Activated naive CD4-positive, alpha-beta T cell treated with anti-CD3 and anti-CD28 coated beads, Interleukin-2, amount 50 U/mL, for 24 hours (primary cell): Measurements from ENCODE around the gene PDGFRB.

Experiments
- H3K27ac Mint-ChIP-seq: one replicate; pipeline ENCODE4 v1.8.0; 2021; ENCODE audit warnings: mild to moderate bottlenecking, mixed read lengths
- H3K27me3 Mint-ChIP-seq: one replicate; pipeline ENCODE4 v1.8.0; 2021; ENCODE audit warnings: mixed read lengths
- H3K36me3 Mint-ChIP-seq: one replicate; pipeline ENCODE4 v1.8.0; 2021; ENCODE audit warnings: mixed read lengths
- H3K4me1 Mint-ChIP-seq: one replicate; pipeline ENCODE4 v1.8.0; 2021; ENCODE audit warnings: mixed read lengths
- H3K4me3 Mint-ChIP-seq: one replicate; pipeline ENCODE4 v1.8.0; 2021; ENCODE audit warnings: mild to moderate bottlenecking, mixed read lengths
- H3K9me3 Mint-ChIP-seq: one replicate; pipeline ENCODE4 v1.8.0; 2021; ENCODE audit warnings: mixed read lengths

PDGFRB gene

GRCh38 chr5:150124111-150124557 is 31.5 kb downstream of the PDGFRB start:
- Mint-ChIP-seq H3K36me3 (no peaks in the 10 kb centered on the region), H3K27ac (no peak overlapping the region), H3K27me3 (no peaks in the 10 kb centered on the region), H3K4me3 (no peak overlapping the region), H3K9me3 (no peaks in the 10 kb centered on the region), H3K4me1 (no peaks in the 10 kb centered on the region)

DNA sequence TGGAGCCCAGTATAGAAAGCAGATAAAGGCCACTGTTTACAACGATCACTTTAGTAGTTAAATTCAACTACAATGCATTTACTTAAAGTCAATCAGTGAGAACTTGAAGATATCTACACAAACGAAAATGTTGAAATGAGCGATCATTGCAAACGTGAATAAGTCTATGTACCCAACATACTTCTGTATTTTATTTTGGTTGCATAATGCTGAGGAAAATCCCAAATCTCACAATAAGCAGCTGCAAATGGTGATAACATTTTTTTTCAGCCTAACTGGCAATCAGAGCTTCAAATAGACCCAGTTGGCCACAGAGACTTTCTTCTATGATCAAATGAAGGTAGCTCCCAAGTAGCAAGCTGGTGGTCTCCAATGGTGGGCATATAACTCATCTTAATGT is 32.1 kb downstream of the PDGFRB start:
- no peaks in the 10 kb centered on the region for H3K9me3 Mint-ChIP-seq
- no peak overlapping the region for H3K27ac Mint-ChIP-seq
- no peaks in the 10 kb centered on the region for H3K27me3 Mint-ChIP-seq
- H3K4me1 Mint-ChIP-seq: no peaks in the 10 kb centered on the region
- no peak overlapping the region for H3K4me3 Mint-ChIP-seq
- no peaks in the 10 kb centered on the region for H3K36me3 Mint-ChIP-seq

DNA sequence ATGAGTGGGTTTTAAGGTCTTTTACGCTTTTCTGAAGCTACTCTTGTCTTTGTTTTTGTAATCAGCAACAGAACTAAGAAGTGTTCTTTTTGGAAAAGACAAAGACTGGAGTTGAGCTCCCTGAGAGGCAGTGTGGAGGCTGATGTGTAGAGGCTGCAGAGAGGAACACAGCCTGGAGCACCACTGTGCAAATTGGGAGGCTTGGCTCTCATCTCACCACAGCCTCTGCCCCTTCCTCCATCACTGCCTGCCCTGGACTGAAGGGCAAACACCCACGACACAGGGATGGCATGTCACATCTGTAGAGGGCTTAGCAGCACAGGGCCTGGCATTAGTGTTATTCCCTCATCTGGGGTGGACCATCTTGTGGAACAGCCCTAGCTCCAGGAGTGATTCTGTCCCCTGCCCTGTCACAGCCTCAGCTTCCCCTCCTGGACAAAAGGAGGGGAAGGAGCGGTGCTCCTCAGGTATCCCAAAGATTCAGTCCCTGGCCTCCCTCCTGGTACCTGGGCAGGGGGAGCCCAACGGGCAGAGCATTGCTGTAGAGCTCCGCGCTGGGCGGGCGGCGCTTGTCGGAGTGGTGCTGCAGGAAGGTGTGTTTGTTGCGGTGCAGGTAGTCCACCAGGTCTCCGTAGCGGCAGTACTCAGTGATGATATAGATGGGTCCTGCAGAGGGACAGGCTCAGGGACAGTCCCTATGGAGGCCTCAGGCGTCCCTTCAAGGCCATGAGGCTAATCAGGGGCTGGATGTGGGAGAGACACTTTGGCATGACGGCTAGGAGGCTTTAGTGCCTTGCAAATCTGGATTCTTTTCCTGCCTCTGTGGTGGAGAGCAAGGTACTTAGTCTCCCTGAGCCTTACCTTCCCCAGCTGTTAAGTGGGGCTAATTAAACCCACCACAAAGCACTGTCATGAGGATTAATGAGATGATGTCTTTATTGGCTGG is 32.8 kb downstream of the PDGFRB start:
- Mint-ChIP-seq H3K36me3 (no peaks in the 10 kb centered on the region), H3K4me1 (no peaks in the 10 kb centered on the region), H3K27me3 (no peaks in the 10 kb centered on the region), H3K4me3 (no peak overlapping the region), H3K9me3 (no peaks in the 10 kb centered on the region), H3K27ac (no peak overlapping the region)

GRCh38 chr5:150122158-150122510 is 33.5 kb downstream of the PDGFRB start:
- no peaks in the 10 kb centered on the region for H3K9me3 Mint-ChIP-seq
- no peak overlapping the region for H3K4me3 Mint-ChIP-seq
- H3K27me3 Mint-ChIP-seq: no peaks in the 10 kb centered on the region
- no peaks in the 10 kb centered on the region for H3K36me3 Mint-ChIP-seq
- H3K27ac Mint-ChIP-seq: no peak overlapping the region
- H3K4me1 Mint-ChIP-seq: no peaks in the 10 kb centered on the region

DNA sequence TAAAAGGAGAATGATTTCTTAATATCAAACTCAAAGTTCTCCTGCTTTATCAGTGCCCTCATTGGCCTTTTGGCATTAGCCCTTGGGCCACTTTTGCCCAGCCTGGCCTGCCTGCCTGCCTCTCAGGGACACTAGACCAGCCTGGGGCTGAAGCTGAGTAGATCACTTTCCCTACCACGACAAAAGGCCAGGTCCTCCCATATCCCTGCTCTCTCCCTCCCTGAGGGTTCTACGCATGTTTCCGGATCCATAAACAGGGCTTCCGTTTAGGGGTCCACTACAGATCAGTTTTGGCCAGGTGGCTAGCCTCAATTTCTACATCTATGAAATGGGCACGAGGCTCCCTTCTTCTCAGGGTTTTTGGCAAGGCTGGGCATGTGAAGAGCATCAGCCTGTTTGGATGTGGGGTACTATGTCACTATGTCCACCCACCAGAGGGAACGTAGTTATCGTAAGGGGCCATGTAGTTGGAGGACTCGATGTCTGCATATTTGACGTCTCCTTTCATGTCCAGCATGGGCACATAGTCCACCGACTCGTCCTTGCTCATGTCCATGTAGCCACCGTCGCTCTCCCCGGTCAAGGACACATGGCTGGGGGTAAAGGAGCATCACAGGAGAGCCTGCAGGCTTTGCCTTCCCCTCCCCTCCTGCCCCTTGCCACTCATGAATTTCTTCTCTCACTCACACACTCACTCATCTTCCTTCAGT is 34.0 kb downstream of the PDGFRB start:
- Mint-ChIP-seq H3K9me3 (no peaks in the 10 kb centered on the region), H3K27ac (no peak overlapping the region), H3K4me1 (no peaks in the 10 kb centered on the region), H3K27me3 (no peaks in the 10 kb centered on the region), H3K36me3 (no peaks in the 10 kb centered on the region), H3K4me3 (no peak overlapping the region)

DNA sequence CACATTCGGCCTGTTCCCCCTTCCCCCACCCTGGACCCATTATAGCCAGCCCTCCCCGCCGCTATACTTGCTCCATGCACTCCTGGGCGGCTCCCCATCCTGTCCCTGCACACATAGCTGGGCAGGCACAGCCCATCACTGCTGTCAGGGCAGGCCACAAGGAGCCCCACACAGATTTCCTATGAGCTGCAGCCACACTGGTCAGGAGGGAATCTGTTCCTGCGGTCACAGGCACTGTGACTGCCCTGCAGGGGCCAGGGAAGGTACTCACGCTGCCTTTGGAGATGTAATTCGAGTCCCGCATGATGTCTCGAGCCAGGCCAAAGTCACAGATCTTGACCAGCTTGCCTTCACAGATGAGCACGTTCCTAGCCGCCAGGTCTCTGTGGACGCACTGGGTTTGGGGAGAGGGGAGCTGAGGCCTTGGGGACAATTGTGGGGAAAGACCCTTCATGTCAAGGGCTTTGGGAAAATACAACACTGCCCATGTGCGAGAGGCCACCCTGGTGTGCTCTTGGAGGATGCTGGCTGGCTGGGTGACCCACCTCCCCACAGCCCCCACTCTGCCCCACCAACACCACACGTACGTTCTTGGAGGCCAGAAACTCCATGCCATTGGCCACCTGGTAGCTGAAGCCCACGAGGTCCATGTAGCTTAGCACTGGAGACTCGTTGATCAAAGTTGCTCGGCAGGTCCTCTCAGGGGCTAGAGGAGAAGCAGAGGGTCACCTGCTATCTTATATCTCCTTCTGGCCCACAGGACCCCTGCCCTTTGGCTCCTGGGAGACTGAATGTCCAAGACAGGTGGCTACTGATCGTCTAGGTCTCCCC is 34.8 kb downstream of the PDGFRB start:
- Mint-ChIP-seq H3K4me1 (no peaks in the 10 kb centered on the region), H3K27ac (no peak overlapping the region), H3K9me3 (no peaks in the 10 kb centered on the region), H3K36me3 (no peaks in the 10 kb centered on the region), H3K4me3 (no peak overlapping the region), H3K27me3 (no peaks in the 10 kb centered on the region)

DNA sequence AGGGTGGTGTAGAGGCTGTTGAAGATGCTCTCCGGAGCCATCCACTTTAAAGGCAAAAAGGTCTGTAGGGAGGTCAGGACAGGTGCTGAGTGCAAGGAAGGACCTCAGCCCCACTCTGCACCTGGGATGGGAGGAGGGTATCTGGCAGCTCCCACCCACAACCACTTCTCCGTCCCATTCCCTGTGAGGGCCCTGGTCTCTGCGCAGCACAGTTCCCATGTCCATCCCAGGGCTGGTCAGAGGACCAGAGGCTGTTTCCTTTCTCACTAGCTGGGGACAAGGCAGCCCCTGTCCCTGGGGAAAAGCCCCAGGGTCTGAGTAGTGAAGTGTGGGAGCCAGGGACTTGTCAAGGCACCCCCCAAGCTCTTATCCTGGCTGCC is 35.6 kb downstream of the PDGFRB start:
- H3K36me3 Mint-ChIP-seq: no peaks in the 10 kb centered on the region
- H3K9me3 Mint-ChIP-seq: no peaks in the 10 kb centered on the region
- H3K4me3 Mint-ChIP-seq: no peak overlapping the region
- H3K27ac Mint-ChIP-seq: no peak overlapping the region
- no peaks in the 10 kb centered on the region for H3K4me1 Mint-ChIP-seq
- no peaks in the 10 kb centered on the region for H3K27me3 Mint-ChIP-seq

- Mint-ChIP-seq H3K4me3 (no peak overlapping the region), H3K4me1 (no peaks in the 10 kb centered on the region), H3K36me3 (no peaks in the 10 kb centered on the region), H3K9me3 (no peaks in the 10 kb centered on the region), H3K27ac (no peak overlapping the region), H3K27me3 (no peaks in the 10 kb centered on the region)
Measured at GRCh38 chr5:150119421-150120061, 36.1 kb downstream of the PDGFRB start.

GRCh38 chr5:150118561-150119229 is 37.0 kb downstream of the PDGFRB start:
- H3K27me3 Mint-ChIP-seq: no peaks in the 10 kb centered on the region
- no peaks in the 10 kb centered on the region for H3K4me1 Mint-ChIP-seq
- H3K27ac Mint-ChIP-seq: no peak overlapping the region
- no peaks in the 10 kb centered on the region for H3K9me3 Mint-ChIP-seq
- no peaks in the 10 kb centered on the region for H3K36me3 Mint-ChIP-seq
- H3K4me3 Mint-ChIP-seq: no peak overlapping the region

GRCh38 chr5:150117945-150118560 is 37.6 kb downstream of the PDGFRB start:
- no peaks in the 10 kb centered on the region for H3K9me3 Mint-ChIP-seq
- H3K36me3 Mint-ChIP-seq: no peaks in the 10 kb centered on the region
- H3K27me3 Mint-ChIP-seq: no peaks in the 10 kb centered on the region
- H3K4me1 Mint-ChIP-seq: no peaks in the 10 kb centered on the region
- H3K27ac Mint-ChIP-seq: no peak overlapping the region
- no peak overlapping the region for H3K4me3 Mint-ChIP-seq

GRCh38 chr5:150116667-150117400 is 38.8 kb downstream of the PDGFRB start:
- Mint-ChIP-seq H3K4me1 (no peaks in the 10 kb centered on the region), H3K36me3 (no peaks in the 10 kb centered on the region)

DNA sequence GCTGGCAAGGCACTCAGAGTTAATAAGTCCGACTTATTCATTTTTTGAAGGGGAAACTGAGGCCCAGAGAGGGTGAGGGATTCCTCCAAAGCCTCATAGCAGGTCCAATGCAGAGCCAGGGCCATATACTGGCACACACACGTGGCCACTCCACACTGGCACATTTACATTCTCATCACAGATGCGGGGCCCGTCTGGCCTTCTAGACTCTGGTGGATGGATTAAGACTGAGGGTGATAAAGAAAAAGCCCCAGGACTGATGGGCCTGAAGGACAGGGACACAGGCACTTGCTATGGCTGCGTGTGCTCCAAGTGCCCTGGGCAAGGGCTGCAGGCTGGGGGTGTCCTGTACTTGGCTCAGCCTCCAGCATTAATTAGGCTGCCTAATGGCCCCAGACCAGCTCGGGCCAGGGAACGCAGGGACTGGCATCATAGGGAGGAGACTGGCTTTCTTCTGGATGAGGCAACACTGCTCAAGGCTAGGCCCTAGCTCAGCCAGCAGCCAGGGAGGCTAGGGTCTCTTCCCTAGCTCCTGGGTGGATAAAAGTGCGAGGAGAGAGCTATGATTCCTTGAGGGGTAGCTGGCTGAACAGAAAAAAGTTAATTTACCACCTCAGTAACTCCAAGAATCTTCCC is 40.8 kb downstream of the PDGFRB start:
- Mint-ChIP-seq H3K27me3 (peaks cover 1% of the 10 kb centered on the region), H3K4me3 (no peak overlapping the region), H3K27ac (no peak overlapping the region), H3K4me1 (no peaks in the 10 kb centered on the region), H3K9me3 (no peaks in the 10 kb centered on the region), H3K36me3 (no peaks in the 10 kb centered on the region)

More at GRCh38 chr5:150116667-150117400, 38.8 kb downstream of the PDGFRB start:
- Mint-ChIP-seq H3K4me3 (no peak overlapping the region), H3K9me3 (no peaks in the 10 kb centered on the region), H3K27ac (no peak overlapping the region), H3K27me3 (peaks cover 1% of the 10 kb centered on the region)

GRCh38 chr5:150114102-150114641 is 41.5 kb downstream of the PDGFRB start:
- H3K36me3 Mint-ChIP-seq: no peaks in the 10 kb centered on the region
- H3K4me3 Mint-ChIP-seq: no peak overlapping the region
- no peaks in the 10 kb centered on the region for H3K9me3 Mint-ChIP-seq
- H3K4me1 Mint-ChIP-seq: no peaks in the 10 kb centered on the region
- H3K27me3 Mint-ChIP-seq: peaks cover 1% of the 10 kb centered on the region
- H3K27ac Mint-ChIP-seq: no peak overlapping the region
